Mucosa of descending colon (tissue), 3 donors: ENCODE results near the gene KCNC3. TPM values are rescaled to one million over a fixed set of nuclear protein-coding genes. Genes with fewer than 3 reads are reported as not detected.

ENCODE experiments used
- ATAC-seq: fragments of 200-7000 bp; cut with Tn5 transposase; one replicate; pipeline ENCODE4 v1.9.1; 2020; ENCODE audit warnings: mild to moderate bottlenecking, moderate library complexity
- DNase-seq, 3 donors: peaks; one replicate each; pipeline ENCODE4 v3.0.0-alpha.2; 2020
- H3K36me3 ChIP-seq: fragments of 200-600 bp; one replicate; pipeline ENCODE4 v1.8.0; 2021; ENCODE audit warnings: low read depth, mild to moderate bottlenecking
- H3K4me1 ChIP-seq: fragments of 200-600 bp; one replicate; pipeline ENCODE4 v1.8.0; 2021; ENCODE audit warnings: low read depth, mild to moderate bottlenecking
- H3K4me3 ChIP-seq: fragments of 200-600 bp; one replicate; pipeline ENCODE4 v1.8.0; 2021; ENCODE audit warnings: mild to moderate bottlenecking
- H3K9me3 ChIP-seq: fragments of 200-600 bp; one replicate; pipeline ENCODE4 v1.8.0; 2021; ENCODE audit warnings: mild to moderate bottlenecking
- CTCF ChIP-seq: fragments of 200-600 bp; IDR thresholded peaks from one replicate; pipeline ENCODE4 v1.8.0; 2022; ENCODE audit warnings: antibody characterized with exemption, mild to moderate bottlenecking
- intact Hi-C, 2 donors: fragments of 100-400 bp; cut with DNase I in 1 of 2; cut with micrococcal nuclease in 1 of 2; formaldehyde crosslinking; loops; one replicate each; pipeline versions ENCODE4 v1.11.0 to v1.11.1; 2022; cut with DNase I, micrococcal nuclease
- total RNA-seq, 3 donors: library from RNA; stranded (reverse); fragmentation: NEBNext Ultra II Directional in 2 of 3; extraction: Animal tissue kit (Norgen Biotek cat#: 25700) in 2 of 3; gene quantifications; one replicate each; pipeline versions ENCODE4 v1.2.1 to v1.2.4, GENCODE V29; 2021 to 2023
- donor health status: DM: no; HTN: no; CAD: no; lungs with moderate emphysema.
- donor health status: DM: no; HTN: no; CAD: no.
- donor health status: DM: no; HTN: yes; CAD: no.

The KCNC3 gene
- total RNA-seq, 3 donors from 2014 or later: 0.49 to 1.5 (median 1.1) TPM

GRCh38 chr19:50288954-50289353, 40.2 kb downstream of the KCNC3 start:
- ATAC-seq: no peak
- Histone ChIP-seq H3K9me3 (no peaks in the 10 kb centered on the region), H3K4me3 (no peak overlapping the region), H3K4me1 (no peaks in the 10 kb centered on the region), H3K36me3 (peaks cover 21% of the 10 kb centered on the region)
- TF ChIP-seq CTCF: no peak
- intact Hi-C loops: no loop called here
- DNase-seq: no peak

GRCh38 chr19:50287331-50287730, 41.8 kb downstream of the KCNC3 start:
- TF ChIP-seq CTCF: no peak
- no peaks in the 10 kb centered on the region for H3K4me1 ChIP-seq
- DNase-seq (no peak), ATAC-seq (no peak)
- no peak overlapping the region for H3K4me3 ChIP-seq
- intact Hi-C loops: no loop called here
- no peaks in the 10 kb centered on the region for H3K9me3 ChIP-seq
- H3K36me3 ChIP-seq: peaks cover 21% of the 10 kb centered on the region

- Histone ChIP-seq H3K36me3 (peaks cover 22% of the 10 kb centered on the region), H3K4me3 (no peak overlapping the region), H3K9me3 (no peaks in the 10 kb centered on the region), H3K4me1 (no peaks in the 10 kb centered on the region)
- no peak for TF ChIP-seq CTCF
- no peak for ATAC-seq
- intact Hi-C loops: no loop called here
- no peak for DNase-seq
Measured at GRCh38 chr19:50286443-50286842, 42.7 kb downstream of the KCNC3 start.

GRCh38 chr19:50285833-50286232, 43.3 kb downstream of the KCNC3 start:
- H3K4me1 ChIP-seq: no peaks in the 10 kb centered on the region
- ATAC-seq (no peak), DNase-seq (no peak)
- TF ChIP-seq CTCF: no peak
- H3K36me3 ChIP-seq: peaks cover 18% of the 10 kb centered on the region
- intact Hi-C loops: no loop called here
- H3K9me3 ChIP-seq: no peaks in the 10 kb centered on the region
- no peak overlapping the region for H3K4me3 ChIP-seq

GRCh38 chr19:50281491-50281890, 47.7 kb downstream of the KCNC3 start:
- H3K36me3 ChIP-seq: peaks cover 9% of the 10 kb centered on the region
- no peak for ATAC-seq
- intact Hi-C loops: no loop called here

More at GRCh38 chr19:50281491-50281890, 47.7 kb downstream of the KCNC3 start:
- Histone ChIP-seq H3K4me1 (no peaks in the 10 kb centered on the region), H3K4me3 (no peak overlapping the region), H3K9me3 (no peaks in the 10 kb centered on the region)
- no peak for TF ChIP-seq CTCF
- no peak for DNase-seq
